ENCODE measurements around the gene PTK6.

Gene PTK6

DNA sequence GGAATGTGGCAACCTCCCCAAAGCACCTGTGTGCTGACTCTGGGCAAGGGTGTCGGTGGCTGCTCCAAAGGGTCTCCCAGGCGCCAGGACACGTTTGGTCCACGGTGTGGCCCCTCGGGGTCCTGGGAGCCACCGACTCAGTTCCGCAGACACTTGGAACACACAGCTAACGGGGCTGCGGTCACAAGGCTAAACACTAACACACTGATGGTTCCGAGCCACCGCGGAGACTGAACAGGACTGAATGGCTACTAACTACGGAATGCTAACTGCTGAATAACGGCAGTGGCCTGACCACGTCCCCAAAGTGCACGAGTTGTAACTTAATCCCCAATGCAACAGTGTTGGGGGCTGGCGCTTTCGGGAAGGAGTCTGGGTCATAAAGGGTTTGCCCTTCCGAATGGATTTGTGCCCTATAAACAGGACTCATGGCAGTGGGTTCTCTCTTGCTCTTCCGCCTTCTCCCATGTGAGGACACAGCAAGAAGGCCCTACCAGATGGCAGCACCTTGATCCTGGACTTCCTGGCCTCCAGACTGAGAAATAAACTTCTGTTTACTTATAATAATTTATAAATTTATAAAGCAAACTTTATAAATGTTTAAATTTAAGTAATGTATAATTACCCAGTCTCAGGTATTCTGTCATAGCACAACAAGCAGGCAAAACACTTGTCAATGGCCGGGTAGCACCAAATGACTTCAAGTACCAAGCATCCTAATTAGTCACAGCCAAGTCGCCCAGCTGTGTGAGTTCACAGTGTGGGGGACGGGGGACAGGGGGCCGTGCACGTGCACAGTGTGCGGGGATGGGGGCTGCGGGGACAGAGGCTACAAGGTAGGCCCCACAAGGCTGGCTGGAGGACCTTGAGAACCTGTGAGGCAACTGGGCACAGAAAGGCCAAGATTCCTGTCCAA is 36.0 kb downstream of the PTK6 start:
- H3K4me1 ChIP-seq (ENCODE audit: control insufficient read depth, insufficient read depth, low read length, unreplicated experiment), result peaks cover 8% of the 10 kb centered on the region
- H3K27me3 ChIP-seq (ENCODE audit: insufficient read depth, low read length), result peaks cover 34% of the 10 kb centered on the region
- H2AFZ ChIP-seq (ENCODE audit: low read length, unreplicated experiment), result no peak overlapping the region
- H3K4me3 ChIP-seq (ENCODE audit: low read depth, low read length), result no peak overlapping the region
- no peak overlapping the region for H3K27ac ChIP-seq (ENCODE audit: low read depth, low read length)
- H3K79me2 ChIP-seq (ENCODE audit: control insufficient read depth, insufficient read depth, low read length, unreplicated experiment), result no peaks in the 10 kb centered on the region
- no peaks in the 10 kb centered on the region for H3K36me3 ChIP-seq (ENCODE audit: insufficient read depth, low read length)

DNA sequence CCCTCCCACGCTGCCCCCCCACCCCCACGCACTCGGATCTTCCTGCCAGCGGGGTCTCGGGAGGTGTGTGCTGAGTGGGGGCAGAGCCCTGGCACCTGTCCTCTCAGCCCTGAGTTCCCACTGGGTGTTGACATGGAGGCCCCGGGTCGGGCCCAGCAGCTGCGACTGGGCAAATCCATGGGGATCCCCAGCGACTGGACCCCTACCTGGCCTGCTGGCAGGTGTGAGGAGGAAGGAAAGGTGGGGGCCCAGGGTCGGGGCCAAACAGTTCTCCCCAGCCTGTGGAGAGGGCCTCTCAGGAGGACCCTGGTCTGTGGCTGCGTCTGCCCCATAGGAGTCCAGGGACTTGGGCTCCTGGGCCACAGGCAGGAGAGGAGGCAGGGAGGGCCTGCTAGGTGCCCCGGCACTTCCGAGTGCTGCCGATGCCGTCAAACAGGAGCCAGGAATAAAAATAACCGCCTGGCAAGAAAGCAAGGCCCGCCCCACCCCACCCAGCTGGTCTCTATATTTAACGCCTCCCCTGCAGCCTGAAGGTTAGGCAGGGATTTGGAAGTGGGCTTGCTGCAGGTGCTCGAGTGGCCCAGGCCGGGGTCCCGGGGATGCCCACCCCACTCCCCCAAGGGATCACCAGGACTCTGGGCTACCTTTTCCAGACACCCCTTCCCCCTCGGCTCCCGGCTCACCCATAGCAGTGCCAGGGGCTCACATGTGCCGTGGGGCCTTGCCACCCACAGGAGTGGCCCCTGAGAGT is 36.9 kb downstream of the PTK6 start:
- Histone ChIP-seq H3K27me3 (ENCODE audit: insufficient read depth, low read length) (peaks cover 30% of the 10 kb centered on the region), H3K4me1 (ENCODE audit: control insufficient read depth, insufficient read depth, low read length, unreplicated experiment) (peaks cover 8% of the 10 kb centered on the region), H3K79me2 (ENCODE audit: control insufficient read depth, insufficient read depth, low read length, unreplicated experiment) (no peaks in the 10 kb centered on the region), H3K36me3 (ENCODE audit: insufficient read depth, low read length) (no peaks in the 10 kb centered on the region), H2AFZ (ENCODE audit: low read length, unreplicated experiment) (no peak overlapping the region), H3K27ac (ENCODE audit: low read depth, low read length) (no peak overlapping the region), H3K4me3 (ENCODE audit: low read depth, low read length) (no peak overlapping the region)

DNA sequence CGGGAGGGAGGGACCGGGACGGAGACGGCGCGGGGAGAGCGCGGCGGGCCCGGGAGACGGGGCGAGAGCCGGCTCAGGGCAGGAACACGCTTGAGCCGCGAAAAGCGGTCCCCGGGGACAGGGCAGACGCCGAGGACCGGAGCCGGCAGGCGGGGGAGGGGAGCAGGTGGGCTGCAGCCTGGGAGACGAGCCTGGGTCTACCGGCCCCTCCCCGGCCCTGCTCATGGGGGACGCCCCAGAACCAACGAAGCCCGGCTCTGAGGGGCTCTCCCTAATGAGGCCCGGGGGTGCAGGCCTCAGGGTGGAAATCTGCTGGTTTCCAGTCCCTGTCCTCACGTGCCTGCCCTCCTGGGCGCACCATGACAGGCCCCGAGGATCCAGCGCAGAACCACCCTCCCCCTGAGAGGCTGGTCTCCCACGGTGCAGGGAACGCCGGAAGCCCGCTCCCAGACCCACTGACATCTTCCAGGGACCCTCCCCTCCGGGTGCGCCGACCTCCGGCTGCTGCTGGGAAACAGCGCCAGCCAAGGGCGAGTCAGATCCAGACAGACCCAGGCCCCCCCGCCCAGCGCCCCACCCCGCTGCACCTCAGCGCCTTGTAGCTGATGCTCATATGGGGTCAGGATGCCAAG is 37.7 kb downstream of the PTK6 start:
- Histone ChIP-seq H3K27ac (ENCODE audit: low read depth, low read length) (no peak overlapping the region), H3K4me3 (ENCODE audit: low read depth, low read length) (no peak overlapping the region), H3K79me2 (ENCODE audit: control insufficient read depth, insufficient read depth, low read length, unreplicated experiment) (no peaks in the 10 kb centered on the region), H3K27me3 (ENCODE audit: insufficient read depth, low read length) (peaks cover 21% of the 10 kb centered on the region), H3K4me1 (ENCODE audit: control insufficient read depth, insufficient read depth, low read length, unreplicated experiment) (peaks cover 8% of the 10 kb centered on the region), H3K36me3 (ENCODE audit: insufficient read depth, low read length) (no peaks in the 10 kb centered on the region), H2AFZ (ENCODE audit: low read length, unreplicated experiment) (no peak overlapping the region)

DNA sequence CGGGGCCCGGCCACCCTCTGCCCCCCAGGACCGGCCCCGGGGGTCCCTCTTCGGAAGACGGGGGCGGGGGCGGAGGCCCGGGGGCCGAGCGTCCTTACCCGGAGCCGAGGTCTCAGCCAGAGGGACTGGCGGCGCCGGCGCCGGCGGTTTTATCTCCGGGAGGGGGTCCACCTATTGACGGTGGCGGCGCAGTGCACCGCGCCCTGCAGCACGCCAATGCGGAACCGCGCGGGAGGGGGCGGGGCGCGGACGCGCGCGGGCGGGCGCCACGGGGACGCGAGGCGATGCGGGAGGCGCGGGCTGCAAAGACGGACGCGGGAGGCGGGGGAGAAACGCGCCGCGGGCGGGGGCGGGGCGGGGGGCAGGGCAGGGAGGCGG is 38.2 kb downstream of the PTK6 start, which contains the start of gene EEF1A2:
Gene EEF1A2, minus strand, starts transcription at position 124 of the 378 bp plus-strand sequence. CDS start 1,320 bp downstream, outside the sequence.
- Histone ChIP-seq H3K27me3 (ENCODE audit: insufficient read depth, low read length) (peaks cover 20% of the 10 kb centered on the region), H2AFZ (ENCODE audit: low read length, unreplicated experiment) (no peak within 1 kb of the TSS), H3K4me1 (ENCODE audit: control insufficient read depth, insufficient read depth, low read length, unreplicated experiment) (peaks cover 8% of the 10 kb centered on the region), H3K36me3 (ENCODE audit: insufficient read depth, low read length) (no peaks in the 10 kb centered on the region), H3K79me2 (ENCODE audit: control insufficient read depth, insufficient read depth, low read length, unreplicated experiment) (no peaks in the 10 kb centered on the region), H3K27ac (ENCODE audit: low read depth, low read length) (no peak within 1 kb of the TSS), H3K4me3 (ENCODE audit: low read depth, low read length) (peak within 1 kb of the TSS; percentile 45; the same call in 1 of the 2 replicates)

DNA sequence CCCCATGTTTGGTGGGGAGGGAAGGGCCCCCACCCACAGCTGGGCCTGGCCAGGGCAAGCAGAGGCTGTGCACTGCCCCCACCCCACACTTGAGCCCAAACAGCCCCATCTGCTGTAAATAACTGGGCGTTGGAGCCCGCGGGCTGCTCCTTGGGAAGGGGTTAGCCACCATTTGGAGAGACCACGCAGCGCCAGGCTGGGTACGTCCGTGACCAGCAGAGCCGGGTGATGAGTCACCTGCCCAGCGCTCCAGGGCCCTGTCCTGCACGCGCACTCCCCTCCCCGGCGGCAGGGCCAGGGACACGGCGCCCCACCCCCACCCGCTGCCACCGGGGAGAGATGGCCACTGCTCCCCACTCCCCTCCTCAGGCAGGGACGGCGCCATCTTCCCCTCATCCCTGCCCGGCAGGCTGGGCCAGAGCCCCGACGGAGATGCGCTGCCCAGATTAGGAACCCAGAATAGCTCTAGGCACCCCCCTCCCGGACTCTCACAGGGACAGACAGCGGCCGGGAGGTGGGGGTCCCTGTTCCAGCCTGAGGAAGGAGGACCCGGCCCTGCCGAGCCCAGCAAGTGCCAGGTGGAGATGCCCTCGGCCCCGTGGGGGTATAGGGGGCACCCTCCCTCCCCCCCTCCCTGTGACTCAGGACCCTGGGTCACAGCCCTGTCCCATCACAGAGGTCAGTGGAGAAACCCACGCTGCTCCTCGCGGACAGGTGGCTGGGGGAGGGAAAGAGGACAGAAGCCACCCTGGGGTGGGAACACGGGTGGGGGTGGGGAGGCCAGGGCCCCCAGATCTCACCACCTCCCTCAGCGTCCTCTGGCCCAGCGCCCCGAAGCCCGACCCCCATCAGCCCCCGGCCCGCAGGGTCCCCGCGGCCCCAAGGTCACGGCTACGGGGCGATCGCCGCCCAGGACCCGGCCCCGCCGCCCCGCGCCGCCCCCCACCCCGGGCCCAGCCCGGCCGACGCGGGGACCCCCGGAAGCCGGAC is 38.9 kb downstream of the PTK6 start:
- Histone ChIP-seq H3K27me3 (ENCODE audit: insufficient read depth, low read length) (peaks cover 17% of the 10 kb centered on the region), H3K79me2 (ENCODE audit: control insufficient read depth, insufficient read depth, low read length, unreplicated experiment) (no peaks in the 10 kb centered on the region), H3K4me1 (ENCODE audit: control insufficient read depth, insufficient read depth, low read length, unreplicated experiment) (peaks cover 8% of the 10 kb centered on the region), H3K27ac (ENCODE audit: low read depth, low read length) (no peak overlapping the region), H3K36me3 (ENCODE audit: insufficient read depth, low read length) (no peaks in the 10 kb centered on the region), H3K4me3 (ENCODE audit: low read depth, low read length) (peak overlapping the region; percentile 21; the same call in 1 of the 2 replicates), H2AFZ (ENCODE audit: low read length, unreplicated experiment) (no peak overlapping the region)

DNA sequence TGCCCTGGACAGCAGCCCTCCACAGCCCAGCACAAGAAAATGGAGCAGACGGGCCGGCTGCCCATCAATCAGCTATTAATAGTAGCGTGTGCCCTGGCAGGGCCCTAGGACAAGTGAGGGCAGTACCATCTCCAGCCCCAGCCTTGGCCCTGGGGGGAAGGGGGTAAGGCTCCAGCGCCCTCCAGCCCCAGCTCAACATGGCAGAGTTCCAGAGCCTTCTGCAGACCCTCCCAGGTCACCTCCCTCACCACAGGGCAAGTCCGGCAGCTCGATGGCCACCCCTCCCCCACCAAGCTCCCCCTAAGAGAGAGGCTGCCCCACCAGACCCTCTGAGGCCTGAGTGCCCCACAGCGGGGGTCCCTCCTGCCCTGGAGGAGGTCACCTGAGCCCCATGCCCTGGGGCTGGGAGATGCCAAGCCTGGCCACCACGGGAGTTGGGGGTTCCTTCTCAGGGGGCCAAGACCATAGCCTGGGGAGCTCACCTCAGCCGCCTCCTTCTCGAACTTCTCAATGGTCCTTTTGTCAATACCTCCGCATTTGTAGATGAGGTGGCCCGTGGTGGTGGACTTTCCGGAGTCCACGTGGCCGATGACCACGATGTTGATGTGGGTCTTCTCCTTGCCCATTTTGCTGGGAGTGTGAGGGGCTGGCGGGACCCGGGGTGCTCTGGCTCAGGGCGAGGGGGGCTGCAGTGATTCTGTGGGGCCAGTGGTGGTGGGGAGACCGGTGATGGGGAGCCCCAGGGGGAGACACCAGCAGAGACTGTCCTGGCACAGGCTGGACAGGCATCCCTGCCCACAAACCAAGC is 39.8 kb downstream of the PTK6 start:
- Histone ChIP-seq H3K4me3 (ENCODE audit: low read depth, low read length) (no peak overlapping the region), H3K36me3 (ENCODE audit: insufficient read depth, low read length) (no peaks in the 10 kb centered on the region), H3K27me3 (ENCODE audit: insufficient read depth, low read length) (peaks cover 17% of the 10 kb centered on the region), H2AFZ (ENCODE audit: low read length, unreplicated experiment) (no peak overlapping the region), H3K79me2 (ENCODE audit: control insufficient read depth, insufficient read depth, low read length, unreplicated experiment) (no peaks in the 10 kb centered on the region), H3K4me1 (ENCODE audit: control insufficient read depth, insufficient read depth, low read length, unreplicated experiment) (peaks cover 8% of the 10 kb centered on the region), H3K27ac (ENCODE audit: low read depth, low read length) (no peak overlapping the region)

DNA sequence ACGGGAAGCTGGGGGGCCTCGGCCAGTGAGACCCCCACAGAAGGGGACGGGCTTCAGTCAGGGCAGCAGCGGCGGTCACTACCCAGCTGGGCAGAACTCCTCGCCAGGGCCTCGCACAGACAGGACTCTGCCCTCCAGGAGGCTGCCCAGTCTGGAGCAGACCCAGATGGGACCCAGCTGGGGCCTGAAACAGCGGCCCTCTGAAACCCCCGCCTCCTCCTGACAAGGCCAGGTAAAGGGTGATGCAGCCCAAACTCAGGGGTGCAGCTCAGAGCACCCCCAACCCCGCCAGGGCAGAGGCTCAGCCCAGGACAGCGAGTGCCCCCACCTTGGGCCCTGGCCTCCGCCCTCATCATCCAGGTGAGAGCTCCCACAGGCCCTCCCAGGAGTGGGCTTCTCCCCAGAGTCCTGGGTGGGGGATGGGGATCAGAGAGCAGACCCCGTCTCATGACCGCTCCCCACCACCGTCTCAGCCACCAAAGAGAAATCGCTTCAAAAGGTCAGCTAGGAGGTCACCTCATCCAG is 40.5 kb downstream of the PTK6 start:
- H3K27ac ChIP-seq (ENCODE audit: low read depth, low read length), result no peak overlapping the region
- H2AFZ ChIP-seq (ENCODE audit: low read length, unreplicated experiment), result no peak overlapping the region
- no peaks in the 10 kb centered on the region for H3K36me3 ChIP-seq (ENCODE audit: insufficient read depth, low read length)
- H3K79me2 ChIP-seq (ENCODE audit: control insufficient read depth, insufficient read depth, low read length, unreplicated experiment), result no peaks in the 10 kb centered on the region
- H3K27me3 ChIP-seq (ENCODE audit: insufficient read depth, low read length), result peaks cover 17% of the 10 kb centered on the region
- peaks cover 8% of the 10 kb centered on the region for H3K4me1 ChIP-seq (ENCODE audit: control insufficient read depth, insufficient read depth, low read length, unreplicated experiment)
- H3K4me3 ChIP-seq (ENCODE audit: low read depth, low read length), result peak overlapping the region; percentile 65; the same call in 1 of the 2 replicates

DNA sequence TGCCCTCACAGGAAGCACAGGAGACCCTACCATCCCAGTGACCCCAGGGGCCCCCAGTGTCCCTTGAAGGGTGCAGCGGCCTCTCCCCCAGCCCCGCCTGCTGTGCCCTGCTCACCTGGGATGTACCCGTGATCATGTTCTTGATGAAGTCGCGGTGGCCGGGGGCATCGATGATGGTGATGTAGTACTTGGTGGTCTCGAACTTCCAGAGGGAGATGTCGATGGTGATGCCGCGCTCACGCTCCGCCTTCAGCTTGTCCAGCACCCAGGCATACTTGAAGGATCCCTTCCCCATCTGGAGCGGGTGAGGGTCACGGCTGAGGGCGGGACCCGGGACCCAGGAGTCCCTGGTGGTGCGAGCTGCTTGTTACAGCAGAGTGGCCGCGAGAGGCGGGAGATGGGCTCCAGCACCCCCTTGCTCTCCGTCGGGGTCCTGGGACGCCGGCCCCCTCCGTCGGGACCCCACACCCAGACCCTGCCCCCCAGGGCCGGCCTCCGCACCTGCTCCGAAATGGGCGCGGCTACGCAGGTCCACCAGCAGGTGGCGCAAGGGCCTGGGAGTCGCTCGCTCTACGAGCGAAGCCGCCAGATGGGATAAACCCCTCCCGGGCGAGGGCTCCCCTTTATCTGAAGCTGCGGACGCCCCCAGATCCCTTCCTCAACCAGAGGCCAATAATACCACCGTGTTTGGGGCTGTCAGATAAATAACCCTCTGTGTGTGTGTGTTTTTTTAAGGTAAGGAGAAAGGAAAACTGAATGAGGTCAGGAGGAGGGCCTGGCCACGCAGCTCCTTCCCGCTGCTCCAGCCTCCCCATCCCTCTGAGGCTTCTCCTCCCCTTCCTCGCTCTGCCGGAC is 41.2 kb downstream of the PTK6 start:
- Histone ChIP-seq H3K36me3 (ENCODE audit: insufficient read depth, low read length) (no peaks in the 10 kb centered on the region), H2AFZ (ENCODE audit: low read length, unreplicated experiment) (no peak overlapping the region), H3K4me1 (ENCODE audit: control insufficient read depth, insufficient read depth, low read length, unreplicated experiment) (peaks cover 8% of the 10 kb centered on the region), H3K4me3 (ENCODE audit: low read depth, low read length) (peak overlapping the region; percentile 65), H3K79me2 (ENCODE audit: control insufficient read depth, insufficient read depth, low read length, unreplicated experiment) (no peaks in the 10 kb centered on the region), H3K27ac (ENCODE audit: low read depth, low read length) (no peak overlapping the region), H3K27me3 (ENCODE audit: insufficient read depth, low read length) (peaks cover 17% of the 10 kb centered on the region)

Measured in ACC112 (cell line).